NCI-H187 treated with DMSO at 0.1 percent for 48 hours (cell line): ENCODE results near the gene LRRC70.

ENCODE experiments used
- DNase-seq: peaks from one replicate; lab custom pipeline; 2025; lab: John Stamatoyannopoulos, UW

LRRC70 gene

DNA sequence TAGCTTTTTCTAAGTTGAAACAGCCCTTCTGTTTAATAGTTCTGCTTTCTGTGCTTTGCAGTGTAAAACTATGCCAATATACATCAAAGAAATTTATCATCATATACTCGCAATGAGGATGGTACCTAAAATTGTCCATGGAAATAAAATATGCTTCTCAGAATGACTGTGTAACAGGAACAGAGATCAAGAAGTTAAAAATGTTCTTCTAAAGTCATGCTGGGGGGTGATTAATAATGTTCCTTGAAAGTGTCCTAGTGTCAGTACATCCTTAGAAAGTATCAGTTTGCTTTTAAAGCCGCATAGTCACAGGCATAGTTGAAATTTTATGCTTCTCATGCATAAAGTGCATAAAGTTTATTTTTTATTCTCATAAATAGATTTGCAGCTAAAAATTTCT lies 4.0 kb upstream of the LRRC70 start:
- DNase-seq = no peak

DNA sequence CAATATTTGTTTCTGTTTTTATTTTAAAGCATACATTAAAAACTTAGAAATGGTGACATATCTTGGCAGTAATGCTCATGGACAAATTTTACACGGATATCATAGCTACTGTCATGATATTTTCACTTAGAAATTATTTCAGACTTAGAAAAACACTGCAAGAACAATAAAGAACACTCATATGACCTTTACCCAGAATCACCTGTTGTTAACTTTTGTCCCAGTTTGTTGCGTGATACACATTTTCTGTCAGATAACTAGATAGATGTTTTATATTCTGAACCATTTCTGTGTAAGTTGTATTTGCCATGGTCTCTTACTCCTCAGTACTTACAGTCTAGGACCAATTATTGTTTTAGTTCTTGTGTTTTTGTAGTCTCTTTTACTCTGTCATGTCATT lies 3.6 kb upstream of the LRRC70 start:
- DNase-seq = no peak

DNA sequence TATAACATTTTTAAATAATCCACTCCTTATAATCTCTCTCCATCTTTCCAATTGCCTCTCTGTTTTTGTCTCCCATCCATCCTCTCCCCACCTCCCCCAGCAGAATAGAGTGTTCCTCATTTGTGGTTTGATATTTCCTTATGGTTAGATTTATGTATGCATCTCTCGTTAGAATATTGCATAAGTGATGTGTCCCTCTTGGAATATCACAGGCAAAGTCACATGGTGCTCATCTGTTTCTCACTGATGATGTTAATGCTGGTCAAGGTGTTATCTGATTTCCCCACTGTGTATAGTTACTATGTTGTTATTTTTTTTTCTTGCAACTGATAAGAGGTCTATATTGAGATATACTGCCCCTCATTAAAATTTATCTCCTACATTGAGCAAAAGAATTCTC lies 3.1 kb upstream of the LRRC70 start:
- no peak for DNase-seq

DNA sequence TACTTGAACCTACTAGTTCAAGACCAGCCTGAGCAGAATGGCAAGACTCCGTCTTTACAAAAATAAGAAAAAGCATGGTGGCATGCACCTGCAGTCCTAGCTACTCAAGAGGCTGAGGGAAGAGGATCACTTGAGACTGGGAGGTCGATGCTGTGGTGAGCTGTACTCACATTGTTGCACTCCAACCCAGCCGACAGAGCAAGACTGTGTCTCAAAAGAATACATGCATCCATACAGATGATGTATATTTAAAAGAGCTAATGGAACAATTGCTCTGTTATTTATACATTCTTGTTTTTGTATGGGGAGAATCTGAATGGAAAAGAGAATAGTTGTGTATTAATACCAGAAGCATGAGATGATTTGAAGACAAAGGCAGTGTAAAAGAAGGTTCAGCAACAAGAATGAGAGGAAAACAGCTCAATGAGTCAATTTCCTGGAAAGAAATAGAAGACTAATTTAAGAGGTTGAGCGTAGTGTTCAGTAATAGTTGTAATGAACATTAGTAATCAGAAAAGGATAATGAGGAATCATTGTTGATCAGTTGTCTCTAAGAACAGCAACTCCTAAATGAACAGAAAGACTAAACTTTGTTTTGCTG lies 1.9 kb upstream of the LRRC70 start:
- DNase-seq = no peak

DNA sequence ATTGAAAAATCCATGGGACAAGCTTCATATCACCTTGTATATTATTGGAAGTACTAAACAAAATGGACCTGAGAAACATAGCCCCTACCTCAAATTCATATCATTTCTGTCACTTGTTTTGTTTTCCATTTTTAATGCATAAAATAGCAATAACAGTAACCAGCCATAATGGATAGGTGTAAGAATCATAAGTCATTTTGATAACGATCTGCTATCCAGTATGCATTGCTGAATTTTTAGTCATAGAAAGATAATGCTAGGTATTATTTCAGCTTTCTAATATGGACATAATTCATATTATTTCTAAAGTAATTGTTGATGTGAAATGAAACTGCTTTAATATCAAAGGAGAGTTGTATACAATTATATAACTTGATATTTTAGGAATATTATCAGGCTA lies 1.1 kb upstream of the LRRC70 start:
- DNase-seq = no peak

DNA sequence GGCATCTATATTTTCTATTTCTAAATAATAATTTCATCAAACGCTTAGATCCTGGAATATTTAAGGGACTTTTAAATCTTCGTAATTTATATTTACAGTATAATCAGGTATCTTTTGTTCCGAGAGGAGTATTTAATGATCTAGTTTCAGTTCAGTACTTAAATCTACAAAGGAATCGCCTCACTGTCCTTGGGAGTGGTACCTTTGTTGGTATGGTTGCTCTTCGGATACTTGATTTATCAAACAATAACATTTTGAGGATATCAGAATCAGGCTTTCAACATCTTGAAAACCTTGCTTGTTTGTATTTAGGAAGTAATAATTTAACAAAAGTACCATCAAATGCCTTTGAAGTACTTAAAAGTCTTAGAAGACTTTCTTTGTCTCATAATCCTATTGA lies 1.1 kb downstream of the LRRC70 start:
- DNase-seq = no peak

DNA sequence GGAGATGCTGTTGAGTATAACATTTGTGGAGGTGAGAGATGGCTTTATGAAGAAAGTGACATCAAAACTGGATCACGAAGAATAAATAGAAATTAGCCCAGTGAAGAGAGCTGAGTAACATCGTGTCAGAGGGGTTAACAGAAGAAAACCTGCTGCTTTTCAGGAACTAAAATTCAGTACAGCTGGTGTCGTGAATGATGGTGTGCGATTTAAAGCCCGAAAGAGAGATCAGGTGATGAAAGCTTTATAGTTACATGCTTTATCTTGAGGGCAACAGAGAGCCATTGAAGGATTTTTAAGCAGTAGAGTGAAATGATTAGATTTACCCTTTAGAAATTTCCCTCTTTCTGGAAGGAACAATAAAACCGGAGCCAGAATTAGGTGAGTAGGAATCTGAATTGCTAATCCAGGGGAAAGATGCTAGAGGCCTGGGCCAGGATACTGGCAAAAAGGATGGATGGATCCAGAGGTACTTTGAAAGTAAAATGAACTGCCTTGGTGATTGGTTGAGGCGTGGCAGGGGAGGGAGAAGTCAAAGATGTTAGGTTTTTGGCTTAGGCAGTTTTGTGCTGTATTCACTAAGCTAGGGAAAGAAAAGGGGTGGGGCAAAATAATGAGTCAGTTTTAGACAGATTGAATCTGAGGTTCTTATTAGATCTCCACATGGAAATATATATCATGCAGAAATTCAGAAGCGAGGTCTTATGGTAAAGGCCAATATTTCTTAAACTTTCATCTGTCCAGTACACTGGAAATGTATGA lies 3.4 kb downstream of the LRRC70 start:
- no peak for DNase-seq

DNA sequence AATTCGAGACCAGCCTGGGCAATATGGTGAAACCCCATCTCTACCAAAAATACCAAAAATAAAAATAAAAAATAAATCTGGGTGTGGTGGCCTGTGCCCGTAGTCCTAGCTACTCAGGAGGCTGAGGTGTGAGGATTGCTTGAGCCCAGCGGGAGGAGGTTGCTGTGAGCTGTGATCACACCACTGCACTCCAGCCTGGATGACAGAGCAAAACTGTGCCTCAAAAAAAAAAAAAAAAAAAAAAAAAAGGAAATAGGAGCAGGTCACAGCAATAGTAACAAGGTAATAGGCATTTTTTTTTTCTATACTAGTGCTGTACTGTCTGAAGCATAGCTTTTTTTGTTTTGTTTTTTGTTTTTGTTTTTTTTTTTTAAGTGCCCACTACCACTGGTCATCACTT lies 5.8 kb downstream of the LRRC70 start:
- DNase-seq = no peak

DNA sequence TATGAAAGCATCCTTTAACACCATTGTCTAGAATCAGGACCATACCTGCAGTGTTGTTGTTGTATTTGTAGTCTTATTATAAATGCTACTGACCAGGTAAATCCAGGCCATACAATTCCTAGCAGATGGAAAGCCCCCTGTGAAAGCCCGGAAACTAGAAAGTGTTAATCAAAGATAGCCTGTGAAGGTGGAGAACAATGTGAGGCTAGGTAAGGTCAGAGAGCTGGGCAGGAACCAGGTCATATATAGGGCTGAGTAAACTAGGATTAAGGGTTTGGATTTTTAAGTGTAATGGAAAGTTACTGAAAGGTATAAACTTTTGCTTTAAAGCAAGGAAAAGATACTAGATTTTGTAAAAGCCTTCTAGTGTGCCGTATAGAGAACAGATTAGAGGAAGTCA lies 6.7 kb downstream of the LRRC70 start:
- no peak for DNase-seq

DNA sequence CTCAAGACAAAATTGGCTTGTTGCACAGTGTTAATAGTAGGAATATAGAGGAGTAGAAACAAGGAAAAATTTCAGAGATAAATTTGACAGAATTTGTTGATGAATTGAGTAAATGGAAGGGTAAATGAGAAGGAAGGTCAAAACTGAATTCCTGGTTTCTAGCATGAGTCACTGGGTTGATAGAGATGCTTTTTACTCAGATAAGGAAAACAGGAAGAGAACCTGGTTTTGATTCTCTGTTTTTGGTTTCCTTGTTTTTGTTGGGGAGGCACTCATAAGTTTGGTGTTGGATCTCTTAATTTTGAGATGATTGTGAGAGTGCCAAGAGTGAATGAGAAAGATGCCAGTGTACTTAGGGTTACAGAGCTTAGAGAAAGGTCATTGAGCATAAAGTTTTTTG lies 7.1 kb downstream of the LRRC70 start:
- DNase-seq = no peak

DNA sequence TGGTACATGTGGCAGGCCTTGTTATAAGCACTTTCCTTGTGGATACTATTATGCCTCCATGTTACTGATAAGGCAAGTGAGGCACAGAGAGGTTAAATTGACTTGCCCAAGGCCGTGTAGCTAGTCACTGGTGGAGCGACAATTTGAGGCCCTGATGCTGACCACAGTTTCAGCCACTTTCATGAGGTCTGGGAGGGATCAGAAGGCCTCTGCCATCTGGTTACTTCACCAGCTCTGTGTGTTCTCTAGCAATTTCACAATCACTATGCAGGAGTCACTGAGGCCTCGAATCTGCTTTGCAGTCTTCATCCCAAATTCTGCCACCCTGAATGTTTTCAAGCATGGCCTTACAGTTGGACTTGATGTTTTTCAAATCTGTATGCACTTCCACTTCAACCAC lies 9.1 kb downstream of the LRRC70 start:
- no peak for DNase-seq

DNA sequence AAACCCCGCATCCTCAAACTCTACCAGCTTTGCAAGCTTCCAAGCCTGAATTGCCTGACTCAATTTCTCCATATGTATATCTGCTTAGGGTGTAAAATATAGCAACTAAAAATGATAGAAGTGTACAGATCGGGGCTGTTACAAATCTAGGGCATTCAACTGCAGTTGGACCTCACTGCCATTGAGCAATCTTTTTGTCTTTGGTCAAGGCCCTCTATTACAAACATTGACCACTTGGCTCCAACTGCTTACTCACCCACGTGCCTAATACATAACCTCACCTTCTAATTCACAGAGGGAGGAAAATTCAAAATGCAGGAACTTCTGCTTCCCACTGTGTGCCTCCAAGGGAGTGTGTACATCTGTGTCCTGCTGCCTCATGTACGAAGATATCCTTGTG lies 10.0 kb downstream of the LRRC70 start:
- no peak for DNase-seq

DNA sequence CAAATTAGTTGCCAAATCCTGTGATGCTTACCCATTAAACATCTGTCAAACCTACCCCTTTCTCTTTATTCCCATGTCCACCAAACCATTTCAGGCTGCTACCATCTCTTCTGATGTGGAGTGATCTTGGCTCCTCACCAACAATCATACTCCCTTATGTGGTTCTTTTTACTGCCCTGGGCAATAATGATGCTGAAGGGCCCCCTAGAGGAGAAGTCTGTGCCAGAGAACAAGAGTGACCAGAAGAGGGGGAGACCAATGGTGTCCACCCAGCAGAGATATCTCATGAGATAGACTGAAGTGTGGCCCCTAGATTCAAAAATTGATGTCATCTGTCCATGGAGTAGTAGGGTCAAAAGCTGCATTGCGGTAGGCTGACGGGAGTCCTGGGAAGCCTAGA lies 10.9 kb downstream of the LRRC70 start:
- DNase-seq = no peak

DNA sequence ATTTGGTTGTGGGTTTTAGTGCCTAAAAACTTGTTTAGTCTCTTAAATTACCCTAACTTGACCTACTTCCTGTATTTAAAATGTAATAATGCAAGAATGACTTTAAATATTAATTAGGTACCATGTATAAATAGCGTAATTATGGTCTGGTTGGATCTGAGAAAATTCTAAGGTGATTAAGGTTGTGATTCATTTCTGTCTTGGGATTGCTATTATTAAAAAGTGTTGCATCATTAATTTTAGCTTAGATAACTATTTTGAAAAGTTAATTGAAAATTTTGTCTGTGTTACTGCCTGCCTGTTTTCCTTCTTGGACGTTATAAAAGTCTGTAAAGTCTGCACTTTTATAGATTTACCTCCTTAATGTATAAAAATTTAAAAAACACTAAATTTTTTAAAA lies 11.8 kb downstream of the LRRC70 start:
- no peak for DNase-seq

DNA sequence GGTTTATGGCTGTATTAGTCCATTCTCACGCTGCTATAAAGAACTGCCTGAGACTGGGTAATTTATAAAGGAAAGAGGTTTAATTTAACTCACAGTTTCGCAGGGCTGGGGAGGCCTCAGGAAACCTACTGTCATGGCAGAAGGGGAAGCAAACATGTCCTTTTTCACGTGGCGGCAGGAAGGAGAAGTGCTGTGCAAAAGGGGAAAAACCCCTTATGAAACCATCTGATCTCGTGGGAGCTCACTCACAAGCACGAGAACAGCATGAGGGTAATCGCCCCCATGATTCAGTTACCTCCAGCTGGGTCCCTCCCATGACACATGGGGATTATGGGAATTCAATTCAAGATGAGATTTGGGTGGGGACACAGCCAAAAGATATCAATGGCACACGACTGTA lies 13.9 kb downstream of the LRRC70 start:
- DNase-seq = no peak

DNA sequence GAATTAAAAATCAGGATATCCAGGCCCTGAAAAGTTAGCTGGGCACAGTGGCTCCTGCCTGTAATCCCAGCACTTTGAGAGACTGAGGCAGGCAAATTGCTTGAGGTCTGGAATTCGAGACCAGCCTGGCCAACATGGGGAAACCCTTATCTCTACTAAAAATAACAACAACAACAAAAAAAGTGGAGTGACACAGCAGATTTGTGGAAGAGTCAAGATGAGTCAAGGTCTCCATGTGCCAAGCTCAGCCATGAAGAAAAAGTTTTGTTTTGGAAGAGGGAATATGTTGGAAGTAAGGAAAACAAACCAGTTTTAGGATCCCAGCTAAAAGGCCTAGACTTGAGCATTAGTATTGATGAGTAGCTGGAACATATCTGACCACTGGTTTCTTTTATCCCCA lies 14.7 kb downstream of the LRRC70 start:
- DNase-seq = no peak

DNA sequence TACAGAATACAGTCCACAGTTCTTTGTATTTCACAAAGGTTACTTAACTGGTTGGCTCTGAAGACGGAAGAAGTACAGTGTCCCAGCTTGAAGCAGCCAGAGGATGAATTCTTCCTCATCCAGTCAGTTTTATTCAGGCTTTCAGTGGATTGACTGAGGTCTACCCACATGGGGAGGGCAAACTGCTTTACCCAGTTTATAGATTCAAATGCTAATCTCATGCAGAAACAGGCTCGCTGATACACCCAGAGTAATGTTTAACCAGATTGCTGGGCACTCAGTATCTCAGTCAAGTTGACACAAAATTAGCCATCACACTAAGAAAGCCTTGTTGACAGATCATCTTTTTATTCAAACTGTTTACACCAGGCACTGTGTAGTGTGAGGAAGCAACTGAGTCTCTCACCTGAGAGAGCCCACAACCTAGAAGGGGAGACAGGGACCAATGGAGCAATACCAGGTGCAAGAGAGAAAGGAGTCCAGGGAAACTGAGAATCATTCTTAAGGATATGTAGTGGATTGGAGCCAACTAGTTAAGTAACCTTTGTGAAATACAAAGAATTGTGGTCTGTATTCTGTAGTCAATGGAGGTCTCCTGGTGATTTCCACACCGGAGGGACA lies 15.9 kb downstream of the LRRC70 start:
- DNase-seq = no peak

DNA sequence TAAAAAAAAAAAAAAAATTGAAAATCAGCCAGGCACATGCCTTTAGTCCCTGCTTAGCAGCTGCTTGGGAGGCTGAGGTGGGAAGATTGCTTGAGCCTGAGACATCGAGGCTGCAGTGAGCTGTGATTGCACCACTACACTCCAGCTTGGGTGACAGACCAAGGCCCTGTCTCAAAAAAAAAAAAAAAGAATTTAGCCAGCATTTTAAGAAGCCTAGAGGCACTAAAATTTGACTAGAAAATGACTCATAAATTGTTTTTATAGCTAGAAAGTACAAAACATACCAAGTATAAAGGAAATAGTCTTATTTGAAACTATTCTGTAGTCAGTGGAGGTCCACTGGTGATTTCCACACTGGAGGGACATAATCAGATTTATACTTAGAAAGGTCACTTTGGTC lies 17.5 kb downstream of the LRRC70 start:
- no peak for DNase-seq

DNA sequence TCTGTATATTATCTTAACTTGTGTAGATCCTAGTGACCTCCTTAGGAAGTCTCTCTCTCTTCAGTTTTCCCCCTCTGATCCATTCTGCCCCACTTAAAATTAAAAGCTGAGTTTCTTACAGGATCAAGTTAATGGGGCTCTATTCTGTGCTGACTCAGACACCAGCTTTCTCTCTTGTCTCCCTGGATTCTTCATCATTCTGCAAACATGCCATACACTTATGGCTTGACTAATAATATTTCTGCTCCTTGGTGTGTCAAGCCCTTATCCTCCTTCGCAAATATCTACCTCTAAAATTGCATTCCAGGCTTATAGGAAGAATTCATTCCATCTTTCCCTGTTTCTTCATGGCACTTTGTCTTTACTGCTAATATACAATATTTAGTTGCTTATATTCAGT lies 18.1 kb downstream of the LRRC70 start:
- DNase-seq = no peak

DNA sequence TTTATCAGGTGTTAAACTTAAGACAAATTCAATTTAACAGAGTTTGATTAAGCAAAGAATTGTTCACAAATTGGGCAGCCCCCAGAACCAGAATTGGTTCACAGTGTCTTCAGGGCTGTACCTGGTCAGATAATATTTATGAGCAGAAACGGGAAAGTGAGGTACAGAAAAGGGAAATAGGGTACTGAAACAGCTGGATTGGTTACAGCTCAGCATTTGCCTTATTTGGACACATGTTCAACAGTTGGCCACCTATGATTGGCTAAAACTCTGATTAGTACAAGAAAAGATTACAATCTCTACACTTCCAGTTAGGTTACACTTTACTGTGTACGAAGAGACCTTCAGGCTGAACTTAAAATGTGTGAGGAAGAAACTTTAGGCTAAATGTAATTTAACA lies 18.7 kb downstream of the LRRC70 start:
- DNase-seq = no peak

DNA sequence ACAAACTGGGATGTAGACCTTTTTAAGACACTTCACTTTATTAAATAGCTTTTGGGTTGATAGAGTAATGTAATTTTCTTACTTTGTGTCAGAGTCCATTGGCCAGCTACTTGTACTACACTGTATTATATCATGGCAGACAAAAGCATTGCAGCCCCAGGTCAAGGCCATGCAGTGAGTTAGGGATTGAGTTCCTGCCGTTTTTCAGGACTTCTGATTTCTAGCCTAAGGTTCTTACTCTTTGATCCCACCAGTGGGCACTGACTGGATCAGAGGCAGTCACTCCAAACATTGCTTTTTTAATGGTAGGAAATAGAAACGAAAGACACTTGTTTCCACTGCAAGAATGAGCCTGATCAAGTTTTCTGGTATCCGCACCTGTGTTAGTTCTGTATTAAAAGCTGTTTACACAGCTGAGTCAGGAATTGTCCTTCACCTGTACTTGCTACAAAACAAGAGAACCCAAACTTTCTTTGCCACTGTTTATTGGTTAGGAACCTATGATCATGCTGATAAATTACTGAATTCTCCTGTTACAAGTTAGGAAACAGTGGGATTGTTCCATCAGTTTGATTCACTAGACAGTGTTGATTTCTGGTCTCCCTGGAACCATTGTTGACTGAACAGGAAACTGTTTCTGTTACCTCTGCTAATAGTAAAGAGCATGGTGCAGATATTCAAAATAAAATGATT lies 22.1 kb downstream of the LRRC70 start:
- no peak for DNase-seq

DNA sequence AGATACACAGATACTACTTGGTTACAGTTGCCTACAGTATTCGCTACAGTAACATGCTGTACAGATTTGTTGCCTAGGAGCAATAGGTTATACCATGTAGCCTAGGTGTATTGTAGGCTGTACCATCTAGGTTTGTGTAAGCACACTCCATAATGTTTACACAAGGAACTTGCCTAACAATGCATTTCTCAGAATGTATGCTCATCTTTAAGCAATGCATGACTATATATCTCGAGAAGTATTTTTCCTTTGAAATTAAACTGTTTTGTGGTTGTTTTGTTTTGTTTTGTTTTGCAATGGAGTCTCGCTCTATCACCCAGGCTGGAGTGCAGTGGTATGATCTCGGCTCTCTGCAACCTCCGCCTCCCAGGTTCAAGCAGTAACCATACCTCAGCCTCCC lies 25.3 kb downstream of the LRRC70 start:
- no peak for DNase-seq

DNA sequence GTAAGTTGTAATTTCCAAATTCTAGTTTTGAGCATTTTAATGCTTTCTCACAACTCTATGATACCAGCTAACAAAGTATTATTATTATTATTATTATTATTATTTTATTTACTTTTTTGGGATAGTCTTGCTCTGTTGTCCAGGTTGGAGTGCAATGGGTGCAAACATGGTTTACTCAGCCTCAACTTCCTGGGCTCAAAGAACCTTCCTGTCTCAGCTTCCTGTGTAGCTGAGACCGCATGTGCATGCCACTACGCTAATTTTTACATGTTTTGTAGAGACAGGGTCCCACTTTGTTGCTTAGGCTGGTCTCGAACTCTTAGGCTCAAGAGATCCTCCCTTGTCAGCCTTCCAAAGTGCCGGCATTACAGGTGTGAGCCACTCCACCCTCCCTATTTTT lies 27.0 kb downstream of the LRRC70 start:
- DNase-seq = no peak
